HEK293 (cell line): ENCODE results near the gene EBF4.

Experiments used
- CTCF ChIA-PET: fragments of 350-600 bp; formaldehyde crosslinking; extraction: SDS; loops from one replicate; lab custom pipeline; 2021; ENCODE audit warnings: antibody characterized with exemption; lab: Yijun Ruan, JAX
- POLR2A ChIA-PET: fragments of 300-600 bp; formaldehyde crosslinking; extraction: SDS; loops from one replicate; lab custom pipeline; 2020; ENCODE audit warnings: antibody characterized with exemption, inconsistent platforms; lab: Yijun Ruan, JAX
- H3K27ac ChIP-seq: fragments of 200-500 bp; sonication (Bioruptor generic); 2 replicates; pipeline ENCODE4 v1.5.1; 2014; ENCODE audit warnings: low read depth, low read length, control low read depth, inconsistent platforms; ENCODE audit errors: extremely low read depth
- H3K36me3 ChIP-seq, 2 experiments: fragments of 200-500 bp in 1 of 2; sonication (Bioruptor generic) in 1 of 2; 1 replicate in 1 of 2; 2 replicates in 1 of 2; pipeline ENCODE4 v1.5.1; 2014 to 2017; ENCODE audit warnings: inconsistent platforms in 2 of 2, low read length in 2 of 2; ENCODE audit not compliant: control insufficient read depth in 2 of 2, insufficient read depth in 1 of 2
- H3K4me1 ChIP-seq: fragments of 200-500 bp; sonication (Bioruptor generic); 2 replicates; pipeline ENCODE4 v1.5.1; 2014; ENCODE audit warnings: mild to moderate bottlenecking, low read length, inconsistent platforms; ENCODE audit not compliant: control insufficient read depth, insufficient read depth
- H3K4me3 ChIP-seq: 2 replicates; pipeline ENCODE4 v1.5.1; 2011; ENCODE audit warnings: low read depth, mild to moderate bottlenecking, control low read depth, low read length, moderate library complexity
- H3K9me3 ChIP-seq: fragments of 200-500 bp; sonication (Bioruptor generic); 2 replicates; pipeline ENCODE4 v1.5.1; 2014; ENCODE audit warnings: low read depth, low read length, inconsistent platforms; ENCODE audit not compliant: control insufficient read depth, insufficient read depth
- FEZF1 ChIP-seq: fragments of 450-650 bp; formaldehyde crosslinking; IDR thresholded peaks from 2 replicates; pipeline ENCODE4 v1.5.1; 2016; ENCODE audit warnings: missing biosample characterization, missing genetic modification characterization
- INSM2 ChIP-seq: fragments of 450-650 bp; formaldehyde crosslinking; IDR thresholded peaks from 2 replicates; pipeline ENCODE4 v1.5.1; 2016; ENCODE audit warnings: missing biosample characterization, missing genetic modification characterization
- TRIM28 ChIP-seq: IDR thresholded peaks from 2 replicates; pipeline ENCODE4 v1.6.1; 2011; ENCODE audit warnings: low read length, control low read depth, borderline replicate concordance
- ZFP3 ChIP-seq: fragments of 450-650 bp; formaldehyde crosslinking; IDR thresholded peaks from 2 replicates; pipeline ENCODE4 v1.5.1; 2016; ENCODE audit warnings: low read depth, missing biosample characterization, missing genetic modification characterization
- ZNF132 ChIP-seq: fragments of 450-650 bp; formaldehyde crosslinking; IDR thresholded peaks from 2 replicates; pipeline ENCODE4 v1.5.1; 2017; ENCODE audit warnings: missing biosample characterization, missing genetic modification characterization, borderline replicate concordance
- ZNF133 ChIP-seq: fragments of 450-650 bp; formaldehyde crosslinking; IDR thresholded peaks from 2 replicates; pipeline ENCODE4 v1.5.1; 2016; ENCODE audit warnings: missing biosample characterization, missing genetic modification characterization
- ZNF16 ChIP-seq: fragments of 450-650 bp; formaldehyde crosslinking; IDR thresholded peaks from 2 replicates; pipeline ENCODE4 v1.5.1; 2016; ENCODE audit warnings: low read depth, missing biosample characterization, missing genetic modification characterization
- ZNF23 ChIP-seq: fragments of 450-650 bp; formaldehyde crosslinking; IDR thresholded peaks from 2 replicates; pipeline ENCODE4 v1.5.1; 2016; ENCODE audit warnings: missing biosample characterization, missing genetic modification characterization, borderline replicate concordance
- ZNF248 ChIP-seq: fragments of 450-650 bp; formaldehyde crosslinking; IDR thresholded peaks from 2 replicates; pipeline ENCODE4 v1.5.1; 2017; ENCODE audit warnings: missing biosample characterization, missing genetic modification characterization
- ZNF398 ChIP-seq: fragments of 450-650 bp; formaldehyde crosslinking; IDR thresholded peaks from 2 replicates; pipeline ENCODE4 v1.5.1; 2017; ENCODE audit warnings: missing biosample characterization, missing genetic modification characterization
- ZNF449 ChIP-seq: fragments of 450-650 bp; formaldehyde crosslinking; IDR thresholded peaks from 2 replicates; pipeline ENCODE4 v1.5.1; 2017; ENCODE audit warnings: missing biosample characterization, mild to moderate bottlenecking, missing genetic modification characterization, moderate library complexity
- ZNF514 ChIP-seq: fragments of 450-650 bp; formaldehyde crosslinking; IDR thresholded peaks from 2 replicates; pipeline ENCODE4 v1.5.1; 2016; ENCODE audit warnings: missing biosample characterization, missing genetic modification characterization
- ZNF530 ChIP-seq: fragments of 450-650 bp; formaldehyde crosslinking; IDR thresholded peaks from 2 replicates; pipeline ENCODE4 v1.5.1; 2016; ENCODE audit warnings: low read depth, missing biosample characterization, missing genetic modification characterization
- ZNF571 ChIP-seq: fragments of 450-650 bp; formaldehyde crosslinking; IDR thresholded peaks from 2 replicates; pipeline ENCODE4 v1.5.0; 2017; ENCODE audit warnings: missing biosample characterization, missing genetic modification characterization
- ZNF585B ChIP-seq: fragments of 450-650 bp; formaldehyde crosslinking; IDR thresholded peaks from 2 replicates; pipeline ENCODE4 v1.5.1; 2016; ENCODE audit warnings: missing biosample characterization, missing genetic modification characterization
- ZNF654 ChIP-seq: fragments of 450-650 bp; formaldehyde crosslinking; IDR thresholded peaks from 2 replicates; pipeline ENCODE4 v1.5.1; 2016; ENCODE audit warnings: low read depth, missing biosample characterization, missing genetic modification characterization
- ZNF707 ChIP-seq: fragments of 450-650 bp; formaldehyde crosslinking; IDR thresholded peaks from 2 replicates; pipeline ENCODE4 v1.5.1; 2016; ENCODE audit warnings: missing biosample characterization, missing genetic modification characterization
- ZNF747 ChIP-seq: fragments of 450-650 bp; formaldehyde crosslinking; IDR thresholded peaks from 2 replicates; pipeline ENCODE4 v1.5.1; 2016; ENCODE audit warnings: missing biosample characterization, missing genetic modification characterization
- ZNF76 ChIP-seq: fragments of 450-650 bp; formaldehyde crosslinking; IDR thresholded peaks from 2 replicates; pipeline ENCODE4; 2016; ENCODE audit warnings: low read depth, missing biosample characterization, missing genetic modification characterization, borderline replicate concordance
- ZSCAN23 ChIP-seq: fragments of 450-650 bp; formaldehyde crosslinking; IDR thresholded peaks from 2 replicates; pipeline ENCODE4 v1.5.1; 2016; ENCODE audit warnings: missing biosample characterization, missing genetic modification characterization
- ZSCAN30 ChIP-seq: fragments of 450-650 bp; IDR thresholded peaks from 2 replicates; pipeline ENCODE4 v1.5.1; 2018; ENCODE audit warnings: missing biosample characterization, mild to moderate bottlenecking, missing genetic modification characterization, moderate library complexity

Gene EBF4

DNA sequence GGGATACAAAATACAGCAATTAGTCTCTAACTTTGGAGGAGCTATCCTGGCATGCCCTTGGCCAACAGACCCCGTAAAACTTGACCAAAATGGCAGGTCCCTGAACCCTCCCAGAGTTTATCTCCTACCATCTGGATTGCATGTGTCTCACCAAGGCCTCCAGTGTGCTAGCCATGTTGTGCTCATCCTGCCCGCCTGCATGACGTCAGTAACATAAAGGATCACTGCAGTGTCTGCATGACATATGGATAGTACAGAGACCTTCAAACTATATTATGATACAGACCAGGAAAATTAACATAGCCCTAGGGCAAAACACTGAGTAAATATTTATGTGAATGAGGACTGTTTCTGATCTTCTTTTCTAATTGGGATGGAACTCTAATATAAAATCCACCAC, 82.6 kb downstream of the EBF4 start:
- no peak for TF ChIP-seq ZSCAN23 (tag by site-specific recombination)
- no peak for TF ChIP-seq ZNF571 (tag by site-specific recombination)
- TF ChIP-seq ZNF747 (tag by site-specific recombination) = no peak
- no peak for TF ChIP-seq ZNF654 (tag by site-specific recombination)
- TF ChIP-seq ZNF132 = no peak
- POLR2A ChIA-PET = no interaction called here
- CTCF ChIA-PET = interaction anchor here (0.7 to 1.3 kb wide), 4 partner anchors 19 to 264 kb away, joined by 3 to 5 read pairs (median 4); no protein-coding TSS in a partner anchor
- no peaks in the 10 kb centered on the region for H3K36me3 ChIP-seq
- no peak overlapping the region for H3K27ac ChIP-seq
- H3K4me1 ChIP-seq = no peaks in the 10 kb centered on the region
- no peaks in the 10 kb centered on the region for H3K9me3 ChIP-seq
- H3K4me3 ChIP-seq = no peak overlapping the region

GRCh38 chr20:2778602-2779321, 86.2 kb downstream of the EBF4 start:
- ChIA-PET POLR2A (no interaction called here), CTCF (interaction anchor here (0.6 to 0.7 kb wide), 2 partner anchors 16 to 26 kb away, joined by 3 read pairs; no protein-coding TSS in a partner anchor)
- TF ChIP-seq ZFP3 (tag by site-specific recombination) (no peak), ZNF707 (tag by site-specific recombination) (no peak), ZNF530 (tag by site-specific recombination) (no peak), FEZF1 (tag by site-specific recombination) (no peak), ZNF133 (tag by site-specific recombination) (no peak), ZNF23 (tag by site-specific recombination) (no peak), ZNF514 (tag by site-specific recombination) (no peak), ZSCAN30 (no peak), TRIM28 (no peak), ZNF585B (no peak), ZNF76 (tag by site-specific recombination) (no peak), ZNF398 (tag by site-specific recombination) (no peak), ZNF449 (tag by site-specific recombination) (no peak), ZNF248 (tag by site-specific recombination) (no peak), INSM2 (tag by site-specific recombination) (no peak), ZNF16 (tag by site-specific recombination) (no peak)
- H3K9me3 ChIP-seq = no peaks in the 10 kb centered on the region
- no peaks in the 10 kb centered on the region for H3K4me1 ChIP-seq
- H3K4me3 ChIP-seq = no peak overlapping the region
- no peak overlapping the region for H3K27ac ChIP-seq
- H3K36me3 ChIP-seq = no peaks in the 10 kb centered on the region
